GM10266 (cell line): ENCODE data around the gene KCNIP3.
"Not testable (repeated sequence)": the region's sequence is repeated elsewhere in the genome, so short reads cannot be mapped to it uniquely, and the experiment has no call there.

Experiments
- DNase-seq: peaks from one replicate; pipeline ENCODE4 v3.0.0; 2012; ENCODE audit errors: extremely low spot score
- CTCF ChIP-seq: IDR thresholded peaks from 2 replicates; pipeline ENCODE4 v1.5.1; 2012; ENCODE audit warnings: mild to moderate bottlenecking, low read depth; ENCODE audit not compliant: control insufficient read depth, insufficient read depth; ENCODE audit errors: missing control alignments

Gene KCNIP3

DNA sequence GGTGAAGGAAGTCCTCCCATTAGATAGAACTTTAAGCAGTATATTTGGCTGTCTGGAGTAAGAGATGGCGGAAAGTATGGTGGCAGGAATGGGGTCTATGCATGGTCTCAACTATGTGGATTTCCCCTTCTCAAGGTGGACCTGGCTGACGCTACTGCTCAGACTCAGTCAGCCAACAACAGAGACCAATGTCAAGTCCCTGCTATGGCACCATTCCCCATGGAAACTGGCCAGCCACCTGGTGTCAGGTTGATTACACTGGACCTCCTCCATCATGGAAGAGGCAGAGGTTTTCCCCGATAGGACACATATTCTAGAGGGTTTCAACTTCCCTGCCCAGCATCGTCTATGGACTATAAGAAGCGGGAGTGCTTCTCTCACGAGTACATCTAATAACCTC is 96.8 kb downstream of the KCNIP3 start:
- TF ChIP-seq CTCF, result no peak

DNA sequence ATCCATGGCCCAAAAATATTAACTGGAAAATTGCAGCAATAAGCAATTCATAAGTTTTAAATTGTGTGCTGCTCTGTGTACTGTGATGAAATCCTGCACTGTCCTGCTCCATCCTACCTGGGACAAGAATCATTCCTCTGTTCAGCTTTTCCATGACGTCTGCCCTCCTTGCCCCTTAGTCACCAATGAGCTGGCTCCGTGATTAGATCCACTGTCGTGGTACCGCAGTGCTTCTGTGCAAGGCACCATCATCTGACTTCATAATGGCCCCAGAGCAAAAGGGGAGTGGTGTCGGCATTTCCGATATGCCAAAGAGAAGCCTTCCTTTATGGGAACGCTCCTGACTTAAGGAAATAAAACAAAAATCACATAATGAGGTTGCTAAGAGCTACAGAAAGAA is 101.9 kb downstream of the KCNIP3 start:
- DNase-seq, result no peak

More for the DNA sequence above, 96.8 kb downstream of the KCNIP3 start:
- no peak for DNase-seq

GRCh38 chr2:95401480-95401879 is 104.3 kb downstream of the KCNIP3 start:
- DNase-seq, result no peak
- no peak for TF ChIP-seq CTCF

More for the DNA sequence above, 101.9 kb downstream of the KCNIP3 start:
- no peak for TF ChIP-seq CTCF

DNA sequence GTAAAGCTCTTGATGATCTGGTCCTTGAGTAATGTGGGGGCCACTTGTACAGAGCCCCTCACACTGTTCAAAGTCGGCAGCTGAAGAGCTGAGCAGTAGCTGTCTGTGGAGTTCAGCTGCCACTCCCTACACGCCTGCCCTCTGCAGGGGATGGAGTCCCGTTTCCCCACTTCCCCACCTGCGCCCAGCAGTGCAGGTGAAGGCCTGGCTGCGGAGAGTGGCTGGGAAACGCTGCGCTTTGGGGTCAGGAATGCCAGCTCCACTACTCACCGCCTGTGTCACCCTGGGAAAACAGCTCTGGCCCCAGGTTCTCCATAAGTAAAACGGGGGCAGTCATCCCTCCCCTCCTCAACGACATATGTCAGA is 104.8 kb downstream of the KCNIP3 start:
- DNase-seq, result not testable (repeated sequence)

DNA sequence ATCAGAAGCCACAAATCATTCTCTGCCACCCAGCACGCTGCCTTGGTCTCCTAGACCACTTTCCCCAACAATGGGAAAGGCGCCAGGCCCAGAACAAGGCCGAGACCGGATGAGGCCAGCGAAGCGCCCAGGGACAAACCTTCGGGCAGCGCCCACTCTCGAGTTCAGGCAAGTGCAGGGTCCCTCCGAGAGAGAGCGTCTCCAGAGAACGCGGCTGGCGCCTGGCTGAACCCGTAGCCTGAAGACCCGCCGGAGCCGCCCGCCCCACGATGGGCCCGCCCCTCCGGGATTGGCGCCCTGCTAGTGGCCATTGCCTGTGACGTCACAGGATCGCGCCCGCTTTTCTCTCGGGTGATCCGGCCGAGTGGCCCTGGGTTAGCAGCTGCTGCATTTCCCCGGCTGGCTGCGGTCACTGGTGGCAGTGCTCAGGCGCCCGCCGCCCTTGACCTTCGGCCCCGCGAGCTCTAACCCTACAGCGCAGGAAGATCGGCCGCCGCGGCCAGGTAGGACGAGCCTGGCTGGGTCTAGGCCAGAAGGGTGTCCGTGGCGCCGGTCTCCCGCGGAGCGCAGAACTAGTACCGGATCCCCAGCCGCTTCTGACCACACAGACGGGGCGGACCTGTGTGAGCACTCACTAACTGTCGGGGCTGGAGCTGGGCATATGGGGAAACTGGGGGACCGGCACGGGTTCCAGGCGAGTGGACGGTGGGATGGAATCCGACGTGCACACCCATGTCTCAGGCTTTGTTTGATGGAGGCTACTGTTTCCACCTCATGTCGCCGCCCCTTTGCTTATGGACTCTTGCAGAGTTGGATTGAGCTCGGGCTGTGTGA is 105.4 kb downstream of the KCNIP3 start, which contains the start of gene FAHD2A:
Gene FAHD2A, plus strand, starts transcription at position 339 of the 834 bp plus-strand sequence. CDS start 2,851 bp downstream, outside the sequence.
- TF ChIP-seq CTCF, result no peak
- DNase-seq, result peak; percentile 94

GRCh38 chr2:95403204-95403721 is 106.1 kb downstream of the KCNIP3 start:
- peak; percentile 53 for TF ChIP-seq CTCF
- not testable (repeated sequence) for DNase-seq

DNA sequence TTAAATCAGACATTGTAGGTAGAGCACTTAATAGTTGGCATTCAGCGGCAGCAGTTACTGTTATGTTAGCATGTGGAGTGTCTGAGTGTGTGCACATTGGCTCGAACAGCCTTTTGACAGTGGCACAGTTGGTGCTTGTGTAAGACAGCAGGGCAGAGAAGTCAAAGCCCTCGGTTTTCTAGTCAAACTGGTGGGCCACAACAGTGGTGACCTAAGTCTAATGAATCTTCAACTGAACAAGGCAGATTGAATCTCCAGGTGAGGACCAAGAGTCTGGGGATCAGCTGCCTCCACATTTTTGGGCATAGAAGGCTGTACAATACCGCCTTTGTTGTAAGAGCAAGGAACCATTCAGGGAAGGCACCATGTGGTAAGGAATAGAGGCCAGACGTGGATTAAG is 106.7 kb downstream of the KCNIP3 start:
- DNase-seq, result not testable (repeated sequence)

- not testable (repeated sequence) for DNase-seq
Observed at GRCh38 chr2:95404676-95405075, 107.5 kb downstream of the KCNIP3 start.

DNA sequence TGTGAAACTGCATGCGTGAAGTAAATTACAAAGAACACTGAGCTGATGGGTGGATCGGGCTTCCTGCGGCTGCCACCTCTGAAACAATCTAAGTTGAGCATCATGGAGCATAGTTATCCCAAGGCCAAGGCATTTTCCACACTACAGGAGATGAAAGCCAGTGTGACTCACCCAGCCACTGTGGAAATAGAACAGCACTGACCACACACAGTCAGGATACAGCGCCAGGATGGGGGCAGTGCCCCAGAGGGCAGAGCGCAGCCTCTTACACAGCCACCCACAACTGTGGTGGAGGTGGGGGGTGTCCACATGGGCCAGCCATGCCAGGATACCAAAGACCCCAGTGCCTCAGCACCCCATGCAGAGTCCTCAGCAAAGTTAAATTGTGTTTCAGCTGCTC is 114.1 kb downstream of the KCNIP3 start:
- DNase-seq, result not testable (repeated sequence)
